HepG2 (cell line): Measurements from ENCODE around the gene UBE2O. TPM values are rescaled to one million over a fixed set of nuclear protein-coding genes. Genes with fewer than 3 reads are reported as not detected.

Experiments
- HOXA3 ChIP-seq: sonication (generic); formaldehyde crosslinking; IDR thresholded peaks from 2 replicates; pipeline ENCODE4 v1.5.0; 2020; ENCODE audit warnings: missing genetic modification reagents
- ISL2 ChIP-seq: sonication (generic); formaldehyde crosslinking; IDR thresholded peaks from 2 replicates; pipeline ENCODE4 v1.5.0; 2020; ENCODE audit warnings: missing genetic modification reagents
- MEIS2 ChIP-seq: sonication (generic); formaldehyde crosslinking; IDR thresholded peaks from 2 replicates; pipeline ENCODE4 v1.9.0; 2021; ENCODE audit warnings: mild to moderate bottlenecking, missing genetic modification reagents
- RAD21 ChIP-seq: fragments of 450-650 bp; formaldehyde crosslinking; IDR thresholded peaks from 2 replicates; pipeline ENCODE4 v1.5.0; 2020; ENCODE audit warnings: mild to moderate bottlenecking
- RNF2 ChIP-seq: fragments of 450-650 bp; conservative IDR thresholded peaks from 2 replicates; pipeline ENCODE4 v1.6.1; 2016; ENCODE audit warnings: low read depth
- RXRA ChIP-seq: sonication (generic); formaldehyde crosslinking; IDR thresholded peaks from 2 replicates; pipeline ENCODE4 v1.5.1; 2020; ENCODE audit warnings: missing genetic modification reagents
- SAP130 ChIP-seq: IDR thresholded peaks from 2 replicates; pipeline ENCODE4 v1.6.1; 2016; ENCODE audit warnings: low read depth
- SMC3 ChIP-seq: IDR thresholded peaks from 2 replicates; pipeline ENCODE4 v1.6.1; 2011; ENCODE audit warnings: low read length, improper control_type of control experiment
- SUZ12 ChIP-seq: fragments of 150-350 bp; IDR thresholded peaks from 2 replicates; pipeline ENCODE4 v1.6.1; 2014; ENCODE audit warnings: low read depth, low read length
- ZBTB38 ChIP-seq: sonication (generic); formaldehyde crosslinking; IDR thresholded peaks from 2 replicates; pipeline ENCODE4 v1.5.1; 2020; ENCODE audit warnings: mild to moderate bottlenecking, missing genetic modification reagents
- ZFP62 ChIP-seq: sonication (generic); formaldehyde crosslinking; IDR thresholded peaks from 2 replicates; pipeline ENCODE4 v1.4.0; 2020; ENCODE audit warnings: missing genetic modification reagents
- ZFP90 ChIP-seq: sonication (generic); formaldehyde crosslinking; IDR thresholded peaks from 2 replicates; pipeline ENCODE4 v1.8.0; 2022; ENCODE audit warnings: missing genetic modification reagents, mild to moderate bottlenecking, inconsistent platforms, borderline replicate concordance
- ZKSCAN8 ChIP-seq: IDR thresholded peaks from 2 replicates; pipeline ENCODE4 v1.6.1; 2016; ENCODE audit warnings: borderline replicate concordance, missing genetic modification reagents, missing compliant biosample characterization
- ZNF549 ChIP-seq: sonication (generic); formaldehyde crosslinking; IDR thresholded peaks from 2 replicates; pipeline ENCODE4 v1.5.0; 2020; ENCODE audit warnings: missing genetic modification reagents
- ZNF556 ChIP-seq: sonication (generic); formaldehyde crosslinking; IDR thresholded peaks from 2 replicates; pipeline ENCODE4 v1.4.0; 2020; ENCODE audit warnings: mild to moderate bottlenecking, missing genetic modification reagents, borderline replicate concordance
- ZNF558 ChIP-seq: sonication (generic); formaldehyde crosslinking; IDR thresholded peaks from 2 replicates; pipeline ENCODE4 v1.9.0; 2022; ENCODE audit warnings: mild to moderate bottlenecking, missing genetic modification reagents, borderline replicate concordance
- ZNF768 ChIP-seq: sonication (generic); formaldehyde crosslinking; IDR thresholded peaks from 2 replicates; pipeline ENCODE4 v1.4.0; 2020; ENCODE audit warnings: missing genetic modification reagents
- ZNF83 ChIP-seq: sonication (generic); formaldehyde crosslinking; IDR thresholded peaks from 2 replicates; pipeline ENCODE4 v1.4.0; 2020; ENCODE audit warnings: missing genetic modification reagents, mild to moderate bottlenecking, borderline replicate concordance
- ZNF841 ChIP-seq: sonication (generic); formaldehyde crosslinking; IDR thresholded peaks from 2 replicates; pipeline ENCODE4 v1.8.1; 2023; ENCODE audit warnings: missing genetic modification reagents, borderline replicate concordance
- polyA plus RNA-seq, 8 experiments: library from polyadenylated mRNA; depleted of rRNA in 3 of 8; stranded (reverse) in 7 of 8; unstranded in 1 of 8; fragments of >200 nt; fragmentation: Illumina TruSeq in 4 of 8; extraction: Trizol in 4 of 8; gene quantifications; 2 replicates each; pipeline versions ENCODE4 v1.2.1 to v1.2.3, GENCODE V29; 2011 to 2016; ENCODE audit warnings: low read depth in 4 of 8, missing spikeins in 1 of 8, mixed read lengths in 1 of 8; ENCODE audit not compliant: insufficient read depth in 1 of 8
- total RNA-seq, 5 experiments: library from RNA; depleted of rRNA; stranded (reverse); fragments of >200 nt; fragmentation: Illumina TruSeq; extraction: Trizol; gene quantifications; 2 replicates each; pipeline ENCODE4 v1.2.3, GENCODE V29; 2016; ENCODE audit warnings: low read depth in 1 of 5
- TF ChIP-seq, protein P1 (sequence below): IDR thresholded peaks from 2 replicates; pipeline ENCODE4 v1.6.1; 2016; ENCODE audit warnings: missing genetic modification reagents, missing compliant biosample characterization
- TF ChIP-seq, protein P2 (sequence below): sonication (generic); formaldehyde crosslinking; IDR thresholded peaks from 2 replicates; pipeline ENCODE4 v1.5.1; 2020; ENCODE audit warnings: mild to moderate bottlenecking, missing genetic modification reagents, moderate library complexity
- TF ChIP-seq, protein P3 (sequence below): sonication (generic); formaldehyde crosslinking; IDR thresholded peaks from 2 replicates; pipeline ENCODE4 v1.4.0; 2020; ENCODE audit warnings: missing genetic modification reagents, borderline replicate concordance
- TF ChIP-seq, protein P4 (sequence below): sonication (generic); formaldehyde crosslinking; IDR thresholded peaks from 2 replicates; pipeline ENCODE4 v1.9.0; 2022; ENCODE audit warnings: low read depth, missing genetic modification reagents

Gene UBE2O
- total and polyA plus RNA-seq, 2 of the 13 experiments (the other 11 are each of a cell fraction or from before 2014, with no cell fraction given), result 21.5 to 23.5 TPM

DNA sequence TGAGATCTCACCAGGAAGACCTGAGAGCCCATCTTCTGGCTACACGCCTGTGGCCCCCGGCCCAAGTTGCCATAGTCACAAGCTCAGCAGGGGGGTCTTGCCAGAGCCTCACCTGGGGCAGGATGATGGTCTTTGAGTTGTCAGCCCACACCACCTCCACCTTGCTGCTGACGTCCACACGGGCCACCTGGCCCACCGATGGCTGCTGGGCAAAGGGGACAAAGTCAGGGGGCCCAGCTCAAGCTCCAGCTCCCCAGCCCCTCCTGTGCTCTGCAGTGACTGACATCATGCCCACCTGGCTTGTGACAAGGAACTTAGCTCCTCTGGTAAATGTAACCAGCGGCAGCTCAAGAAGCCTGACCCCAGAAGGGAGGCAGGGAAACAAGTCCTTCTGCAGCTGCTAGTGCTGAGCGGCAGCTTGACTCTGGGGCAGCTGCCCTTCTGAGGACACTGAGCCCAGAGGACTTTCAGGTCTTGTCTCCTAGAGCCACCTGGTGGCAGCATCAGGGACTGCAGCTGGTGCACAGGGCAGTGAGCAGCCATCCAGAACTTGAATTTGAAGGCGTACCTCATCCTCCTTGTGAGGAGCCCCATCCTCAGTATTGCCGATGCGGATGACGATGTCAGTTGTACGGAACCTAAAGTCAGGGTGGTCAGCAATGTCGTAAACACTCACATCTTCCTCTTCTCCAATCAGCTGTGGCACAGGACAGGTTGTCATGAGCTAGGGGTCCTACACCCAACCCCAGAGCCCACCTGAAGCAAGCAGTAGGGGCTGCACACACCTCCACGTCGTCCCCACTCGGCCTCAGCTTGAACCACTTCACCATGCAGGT lies 55.0 kb downstream of the UBE2O start (continued):
- TF ChIP-seq, protein P1, sequence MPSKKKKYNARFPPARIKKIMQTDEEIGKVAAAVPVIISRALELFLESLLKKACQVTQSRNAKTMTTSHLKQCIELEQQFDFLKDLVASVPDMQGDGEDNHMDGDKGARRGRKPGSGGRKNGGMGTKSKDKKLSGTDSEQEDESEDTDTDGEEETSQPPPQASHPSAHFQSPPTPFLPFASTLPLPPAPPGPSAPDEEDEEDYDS, result peak; percentile 64; the same call in 1 of the 2 replicates
- TF ChIP-seq, protein P2, sequence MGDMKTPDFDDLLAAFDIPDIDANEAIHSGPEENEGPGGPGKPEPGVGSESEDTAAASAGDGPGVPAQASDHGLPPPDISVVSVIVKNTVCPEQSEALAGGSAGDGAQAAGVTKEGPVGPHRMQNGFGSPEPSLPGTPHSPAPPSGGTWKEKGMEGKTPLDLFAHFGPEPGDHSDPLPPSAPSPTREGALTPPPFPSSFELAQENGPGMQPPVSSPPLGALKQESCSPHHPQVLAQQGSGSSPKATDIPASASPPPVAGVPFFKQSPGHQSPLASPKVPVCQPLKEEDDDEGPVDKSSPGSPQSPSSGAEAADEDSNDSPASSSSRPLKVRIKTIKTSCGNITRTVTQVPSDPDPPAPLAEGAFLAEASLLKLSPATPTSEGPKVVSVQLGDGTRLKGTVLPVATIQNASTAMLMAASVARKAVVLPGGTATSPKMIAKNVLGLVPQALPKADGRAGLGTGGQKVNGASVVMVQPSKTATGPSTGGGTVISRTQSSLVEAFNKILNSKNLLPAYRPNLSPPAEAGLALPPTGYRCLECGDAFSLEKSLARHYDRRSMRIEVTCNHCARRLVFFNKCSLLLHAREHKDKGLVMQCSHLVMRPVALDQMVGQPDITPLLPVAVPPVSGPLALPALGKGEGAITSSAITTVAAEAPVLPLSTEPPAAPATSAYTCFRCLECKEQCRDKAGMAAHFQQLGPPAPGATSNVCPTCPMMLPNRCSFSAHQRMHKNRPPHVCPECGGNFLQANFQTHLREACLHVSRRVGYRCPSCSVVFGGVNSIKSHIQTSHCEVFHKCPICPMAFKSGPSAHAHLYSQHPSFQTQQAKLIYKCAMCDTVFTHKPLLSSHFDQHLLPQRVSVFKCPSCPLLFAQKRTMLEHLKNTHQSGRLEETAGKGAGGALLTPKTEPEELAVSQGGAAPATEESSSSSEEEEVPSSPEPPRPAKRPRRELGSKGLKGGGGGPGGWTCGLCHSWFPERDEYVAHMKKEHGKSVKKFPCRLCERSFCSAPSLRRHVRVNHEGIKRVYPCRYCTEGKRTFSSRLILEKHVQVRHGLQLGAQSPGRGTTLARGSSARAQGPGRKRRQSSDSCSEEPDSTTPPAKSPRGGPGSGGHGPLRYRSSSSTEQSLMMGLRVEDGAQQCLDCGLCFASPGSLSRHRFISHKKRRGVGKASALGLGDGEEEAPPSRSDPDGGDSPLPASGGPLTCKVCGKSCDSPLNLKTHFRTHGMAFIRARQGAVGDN (CRISPR knock-in tag), result peak; percentile 53
- peak; percentile 96 for TF ChIP-seq RAD21 (CRISPR knock-in tag)
- TF ChIP-seq ZNF549 (CRISPR knock-in tag), result no peak
- TF ChIP-seq HOXA3 (CRISPR knock-in tag), result peak; percentile 57
- TF ChIP-seq SMC3, result peak; percentile 96
- 0 out of 2 replicates have a peak, but pooled peaks have one; percentile 64 for TF ChIP-seq ZFP62
- TF ChIP-seq ISL2 (CRISPR knock-in tag), result peak; percentile 25; the same call in 1 of the 2 replicates
- TF ChIP-seq RXRA (CRISPR knock-in tag), result peak; percentile 62; the same call in 1 of the 2 replicates
- peak; percentile 79 for TF ChIP-seq ZBTB38 (CRISPR knock-in tag)
- no peak for TF ChIP-seq MEIS2
- TF ChIP-seq, protein P3, sequence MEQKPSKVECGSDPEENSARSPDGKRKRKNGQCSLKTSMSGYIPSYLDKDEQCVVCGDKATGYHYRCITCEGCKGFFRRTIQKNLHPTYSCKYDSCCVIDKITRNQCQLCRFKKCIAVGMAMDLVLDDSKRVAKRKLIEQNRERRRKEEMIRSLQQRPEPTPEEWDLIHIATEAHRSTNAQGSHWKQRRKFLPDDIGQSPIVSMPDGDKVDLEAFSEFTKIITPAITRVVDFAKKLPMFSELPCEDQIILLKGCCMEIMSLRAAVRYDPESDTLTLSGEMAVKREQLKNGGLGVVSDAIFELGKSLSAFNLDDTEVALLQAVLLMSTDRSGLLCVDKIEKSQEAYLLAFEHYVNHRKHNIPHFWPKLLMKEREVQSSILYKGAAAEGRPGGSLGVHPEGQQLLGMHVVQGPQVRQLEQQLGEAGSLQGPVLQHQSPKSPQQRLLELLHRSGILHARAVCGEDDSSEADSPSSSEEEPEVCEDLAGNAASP (CRISPR knock-in tag), result peak; percentile 46; the same call in 1 of the 2 replicates
- peak; percentile 9; the same call in 1 of the 2 replicates for TF ChIP-seq SUZ12
- no peak for TF ChIP-seq ZNF558 (CRISPR knock-in tag)
- TF ChIP-seq ZNF841 (CRISPR knock-in tag), result no peak
- TF ChIP-seq ZNF556 (CRISPR knock-in tag), result 0 out of 2 replicates have a peak, but pooled peaks have one; percentile 65
- peak; percentile 40; the same call in 1 of the 2 replicates for TF ChIP-seq SAP130 (CRISPR knock-in tag)
- TF ChIP-seq RNF2, result no peak
- TF ChIP-seq ZNF768 (CRISPR knock-in tag), result peak; percentile 31; the same call in 1 of the 2 replicates
- TF ChIP-seq, protein P4, sequence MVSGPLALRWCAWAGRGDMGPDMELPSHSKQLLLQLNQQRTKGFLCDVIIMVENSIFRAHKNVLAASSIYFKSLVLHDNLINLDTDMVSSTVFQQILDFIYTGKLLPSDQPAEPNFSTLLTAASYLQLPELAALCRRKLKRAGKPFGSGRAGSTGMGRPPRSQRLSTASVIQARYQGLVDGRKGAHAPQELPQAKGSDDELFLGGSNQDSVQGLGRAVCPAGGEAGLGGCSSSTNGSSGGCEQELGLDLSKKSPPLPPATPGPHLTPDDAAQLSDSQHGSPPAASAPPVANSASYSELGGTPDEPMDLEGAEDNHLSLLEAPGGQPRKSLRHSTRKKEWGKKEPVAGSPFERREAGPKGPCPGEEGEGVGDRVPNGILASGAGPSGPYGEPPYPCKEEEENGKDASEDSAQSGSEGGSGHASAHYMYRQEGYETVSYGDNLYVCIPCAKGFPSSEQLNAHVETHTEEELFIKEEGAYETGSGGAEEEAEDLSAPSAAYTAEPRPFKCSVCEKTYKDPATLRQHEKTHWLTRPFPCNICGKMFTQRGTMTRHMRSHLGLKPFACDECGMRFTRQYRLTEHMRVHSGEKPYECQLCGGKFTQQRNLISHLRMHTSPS, result no peak
- peak; percentile 31; the same call in 1 of the 2 replicates for TF ChIP-seq ZKSCAN8 (CRISPR knock-in tag)
- no peak for TF ChIP-seq ZNF83 (CRISPR knock-in tag)
- TF ChIP-seq ZFP90 (CRISPR knock-in tag), result peak; percentile 82; the same call in 1 of the 2 replicates
